ENCODE results near the gene MAP3K13.
"Not testable (repeated sequence)": the region's sequence is repeated elsewhere in the genome, so short reads cannot be mapped to it uniquely, and the experiment has no call there.

The MAP3K13 gene

DNA sequence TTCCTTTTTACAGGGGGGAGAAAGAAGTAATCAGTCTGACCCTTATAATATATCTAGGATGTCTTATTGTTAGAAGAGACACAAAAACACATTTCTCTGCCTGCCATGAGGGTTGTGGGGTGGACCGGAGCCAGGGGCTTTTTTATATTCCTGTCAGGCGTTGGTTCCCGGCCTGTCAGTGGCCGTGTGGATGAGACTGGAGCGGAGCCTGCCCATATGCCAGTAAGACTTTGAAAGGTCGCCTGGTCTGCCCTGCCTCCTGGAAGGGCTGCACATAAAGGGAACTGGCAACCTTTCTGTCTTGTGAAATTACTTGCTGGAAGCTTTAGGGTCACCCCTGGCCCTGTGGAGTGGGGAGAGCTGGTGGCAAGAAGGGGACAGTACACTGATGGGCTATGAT, 34.7 kb downstream of the MAP3K13 start:
- DNase-seq (ENCODE audit: low spot score): no peak

DNA sequence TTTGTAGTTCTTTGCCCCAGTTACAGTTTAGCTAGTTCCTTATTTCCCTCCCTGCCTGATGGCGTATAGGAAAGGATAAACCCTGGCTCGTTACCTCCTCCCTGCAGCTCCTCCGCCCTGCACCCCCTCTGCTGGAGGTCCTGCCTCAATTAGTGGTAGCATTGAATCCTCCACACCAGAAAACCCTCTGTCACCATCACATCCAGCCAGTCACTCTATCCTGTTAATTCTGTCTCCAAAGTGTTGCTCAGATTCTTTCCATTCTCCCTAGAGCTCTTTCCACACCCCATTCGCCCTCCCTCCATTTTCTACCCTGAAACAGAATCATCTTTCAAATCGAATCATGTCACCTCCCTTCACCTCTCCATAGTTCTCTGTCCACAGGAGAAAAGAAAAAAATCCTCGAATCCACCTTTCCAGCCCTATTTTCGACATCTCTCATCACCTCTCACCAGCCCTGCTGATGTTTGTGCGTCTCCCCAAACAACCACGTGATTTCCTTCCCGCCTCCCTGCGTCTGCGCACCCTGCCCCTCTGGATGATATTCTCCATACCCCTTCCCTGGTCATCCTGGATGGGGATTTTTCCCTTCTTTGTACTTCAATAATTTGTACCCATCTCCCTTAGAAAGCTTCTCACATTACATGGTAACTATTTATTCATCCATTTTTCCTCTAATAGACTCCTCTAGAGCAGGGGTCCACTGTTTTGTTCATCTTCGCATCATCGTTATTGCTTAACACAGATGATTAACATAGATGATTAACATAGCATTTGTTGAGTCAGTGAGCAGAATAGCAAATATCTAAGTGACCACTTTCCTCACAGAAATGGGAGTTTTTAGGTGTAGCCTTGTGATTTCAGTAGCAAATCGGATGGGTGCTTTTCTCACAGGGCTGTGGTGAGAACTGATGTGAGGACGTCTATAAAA, 37.1 kb downstream of the MAP3K13 start:
- no peak for DNase-seq (ENCODE audit: low spot score)

GRCh38 chr3:185400866-185401265, 37.9 kb downstream of the MAP3K13 start:
- DNase-seq (ENCODE audit: low spot score): no peak

GRCh38 chr3:185401319-185401955, 38.5 kb downstream of the MAP3K13 start:
- no peak for DNase-seq (ENCODE audit: low spot score)

- no peak for DNase-seq (ENCODE audit: low spot score)
These were observed 39.6 kb downstream of the MAP3K13 start for GRCh38 chr3:185402561-185402960.

DNA sequence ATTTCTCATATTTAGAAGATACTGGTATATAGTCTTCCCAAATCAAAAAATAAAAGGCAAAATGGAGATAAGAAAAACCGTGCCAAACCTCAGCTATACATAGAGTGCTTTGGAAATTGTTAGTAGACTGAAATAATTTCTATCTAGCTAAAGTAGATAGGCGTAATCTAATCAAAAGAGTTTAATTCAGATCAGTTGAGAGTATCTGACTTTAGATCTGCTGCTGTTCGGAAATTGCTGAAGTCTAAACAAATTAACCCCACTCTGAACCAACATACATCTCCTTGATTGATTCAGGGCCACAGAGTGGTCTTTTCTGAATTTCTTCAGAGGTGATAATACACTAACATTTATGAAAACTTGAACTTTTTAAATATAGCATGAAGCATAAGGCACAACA, 40.1 kb downstream of the MAP3K13 start:
- no peak for DNase-seq (ENCODE audit: low spot score)

GRCh38 chr3:185405243-185405642, 42.3 kb downstream of the MAP3K13 start:
- no peak for DNase-seq (ENCODE audit: low spot score)

- DNase-seq (ENCODE audit: low spot score): no peak
These were observed 42.7 kb downstream of the MAP3K13 start for GRCh38 chr3:185405664-185406063.

GRCh38 chr3:185406121-185406620, 43.2 kb downstream of the MAP3K13 start:
- DNase-seq (ENCODE audit: low spot score): no peak

DNA sequence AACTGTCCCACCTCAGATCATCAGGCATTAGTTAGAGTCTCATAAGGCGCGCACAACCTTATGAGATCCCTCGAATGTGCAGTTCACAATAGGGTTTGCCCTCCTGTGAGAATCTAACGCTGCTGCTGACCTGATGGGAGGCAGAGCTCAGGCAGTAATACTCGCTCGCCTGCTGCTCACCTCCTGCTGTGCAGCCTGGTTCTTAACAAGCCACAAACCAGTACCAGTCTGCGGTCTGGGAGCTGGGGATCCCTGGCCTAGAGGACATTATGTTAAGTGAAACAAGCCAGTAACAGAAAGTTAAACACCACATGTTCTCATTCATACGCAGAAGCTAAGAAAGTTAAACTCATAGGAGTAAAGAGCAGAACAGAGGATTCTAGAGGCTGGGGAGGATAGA, 47.0 kb downstream of the MAP3K13 start:
- DNase-seq (ENCODE audit: low spot score): no peak

GRCh38 chr3:185411133-185411532, 48.2 kb downstream of the MAP3K13 start:
- no peak for DNase-seq (ENCODE audit: low spot score)

DNA sequence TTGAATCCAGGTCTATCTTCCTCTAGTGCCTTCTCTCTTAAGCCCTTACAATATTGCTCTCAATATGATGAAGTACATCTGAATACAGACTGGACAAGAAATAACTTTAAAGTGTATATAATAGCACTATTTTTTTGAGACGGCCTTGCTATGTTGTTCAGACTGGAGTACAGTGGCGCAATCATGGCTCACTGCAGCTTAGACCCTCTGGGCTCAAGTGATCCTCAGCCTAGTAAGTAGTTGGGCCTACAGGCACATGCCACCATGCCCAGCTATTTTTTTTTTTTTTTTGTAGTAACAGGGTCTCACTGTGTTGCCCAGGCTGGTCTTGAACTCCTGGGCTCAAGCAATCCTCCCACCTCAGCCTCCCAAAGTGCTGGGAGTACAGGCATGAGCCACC, 53.6 kb downstream of the MAP3K13 start:
- no peak for DNase-seq (ENCODE audit: low spot score)

DNA sequence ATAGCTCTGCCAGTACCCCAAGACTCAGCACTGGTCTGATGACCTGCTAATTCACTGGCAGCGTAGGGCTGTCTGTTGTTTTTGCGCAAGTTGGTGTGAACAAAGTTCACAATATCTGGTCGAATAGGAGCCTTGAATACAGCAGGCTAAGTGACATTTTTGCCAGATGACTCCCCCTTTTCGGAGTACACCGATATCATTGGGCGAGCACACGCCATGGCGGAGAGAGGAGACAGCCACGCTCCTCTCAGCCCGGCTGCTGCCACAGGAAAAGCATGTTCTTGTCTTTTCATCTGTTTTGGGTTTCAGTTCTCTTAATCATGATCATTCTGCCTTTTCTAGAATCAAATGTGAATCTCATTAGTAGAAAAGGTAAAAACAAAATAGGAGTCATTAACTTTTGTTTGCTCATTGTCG, 55.6 kb downstream of the MAP3K13 start:
- DNase-seq (ENCODE audit: low spot score): not testable (repeated sequence)

DNA sequence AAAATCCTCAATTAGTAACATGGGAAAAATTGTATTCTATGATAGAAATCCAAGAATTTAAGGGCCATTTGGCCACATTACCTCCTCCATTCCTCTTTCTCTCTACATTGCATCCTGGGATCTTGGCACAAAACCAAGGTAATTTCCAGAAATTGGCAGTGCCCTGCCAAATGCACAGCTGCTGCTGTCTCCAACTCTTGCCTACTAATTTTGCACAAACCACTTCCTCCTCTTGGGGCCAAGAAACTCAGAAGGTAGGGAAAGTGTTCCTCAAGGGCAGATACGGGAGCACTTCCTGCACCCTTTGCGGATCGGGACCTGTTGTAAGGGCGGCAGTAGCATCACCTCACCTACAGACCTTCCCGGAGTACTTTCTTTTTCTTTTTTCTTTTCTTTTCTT, 57.8 kb downstream of the MAP3K13 start:
- DNase-seq (ENCODE audit: low spot score): no peak

DNA sequence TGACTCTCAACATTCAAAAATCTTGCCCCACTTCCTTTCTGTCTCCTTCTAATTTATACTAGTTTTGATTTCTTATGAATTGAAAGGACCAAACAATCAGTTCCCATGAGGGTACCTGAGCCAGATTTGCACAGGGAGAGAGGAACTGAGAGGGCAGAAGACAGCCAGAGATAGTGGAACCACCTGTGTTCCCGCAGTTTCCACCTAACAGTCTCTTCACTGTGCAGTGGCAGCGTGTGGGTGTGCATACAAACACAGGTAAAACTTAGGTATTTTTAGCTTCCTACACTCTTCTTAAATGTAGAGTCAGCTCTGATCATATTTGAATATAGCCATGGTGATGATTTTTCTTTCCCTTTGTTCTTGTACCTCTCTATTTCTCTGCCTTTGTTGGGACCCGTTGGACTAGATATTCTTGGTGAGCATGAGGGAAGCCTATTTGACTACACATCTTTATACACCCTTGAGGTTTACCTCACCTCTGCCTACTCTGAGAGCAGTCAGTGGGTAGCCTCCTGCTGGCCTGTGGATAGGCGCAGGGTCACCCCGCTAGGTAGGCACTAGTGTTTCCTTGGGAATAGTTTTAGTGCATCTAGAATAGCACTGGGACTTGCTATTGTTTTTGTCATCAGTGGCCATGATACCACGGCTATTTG, 58.8 kb downstream of the MAP3K13 start:
- no peak for DNase-seq (ENCODE audit: low spot score)

GRCh38 chr3:185422677-185423076, 59.7 kb downstream of the MAP3K13 start:
- no peak for DNase-seq (ENCODE audit: low spot score)

DNA sequence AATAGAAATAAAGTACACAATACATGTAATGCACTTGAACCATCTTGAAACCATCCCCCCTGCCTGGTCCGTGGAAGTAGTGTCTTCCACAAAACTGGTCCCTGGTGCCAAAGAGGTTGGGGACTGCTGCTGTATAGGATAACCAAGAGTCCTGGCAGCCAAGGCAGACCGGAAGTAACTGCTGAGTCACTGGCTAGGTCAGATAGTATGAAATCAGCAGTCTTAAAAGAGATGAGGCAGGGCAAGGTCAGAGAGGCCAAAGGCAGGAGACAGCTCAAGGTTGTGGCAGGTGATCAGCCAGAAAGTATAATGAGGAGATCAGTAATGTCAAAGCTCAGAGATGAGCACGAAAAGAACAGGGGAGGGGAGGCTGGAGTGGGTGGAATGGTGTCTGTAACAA, 60.2 kb downstream of the MAP3K13 start:
- DNase-seq (ENCODE audit: low spot score): no peak

DNA sequence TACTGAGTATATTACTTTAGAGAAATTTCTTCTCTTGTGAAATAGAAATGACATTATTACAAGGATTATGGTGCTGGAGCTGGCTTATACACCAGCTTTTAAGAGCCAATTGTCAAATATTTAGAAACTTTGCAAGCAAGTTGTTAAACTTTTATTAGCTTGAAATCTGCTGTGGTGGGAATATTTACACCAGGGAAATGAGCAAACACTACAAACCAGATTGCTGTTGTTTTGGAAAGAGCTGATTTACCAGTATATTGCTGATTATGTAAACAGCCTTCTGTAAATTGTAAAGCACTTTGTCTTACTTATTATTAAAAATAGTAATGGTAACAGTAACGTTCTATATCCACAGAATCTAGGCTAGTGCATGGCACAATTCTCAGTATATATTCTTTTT, 61.5 kb downstream of the MAP3K13 start:
- no peak for DNase-seq (ENCODE audit: low spot score)

- DNase-seq (ENCODE audit: low spot score): no peak
These were observed 67.4 kb downstream of the MAP3K13 start for GRCh38 chr3:185430375-185430774.

GRCh38 chr3:185439745-185440466, 77.0 kb downstream of the MAP3K13 start:
- no peak for DNase-seq (ENCODE audit: low spot score)

GRCh38 chr3:185442031-185442430, 79.1 kb downstream of the MAP3K13 start:
- no peak for DNase-seq (ENCODE audit: low spot score)

- no peak for DNase-seq (ENCODE audit: low spot score)
These were observed 81.4 kb downstream of the MAP3K13 start for GRCh38 chr3:185444329-185444728.
